GM23248 (cell line): ENCODE measurements around the gene SNRNP40.

Experiments
- EZH2 ChIP-seq: fragments of 200-600 bp; sonication (generic); IDR thresholded peaks from 2 replicates; pipeline ENCODE4 v1.6.1; 2018; ENCODE audit warnings: antibody characterized with exemption, mild to moderate bottlenecking; ENCODE audit not compliant: insufficient read depth, poor library complexity, severe bottlenecking
- EZH2phosphoT487 ChIP-seq: fragments of 200-600 bp; sonication (generic); IDR thresholded peaks from 2 replicates; pipeline ENCODE4 v1.6.1; 2018; ENCODE audit warnings: antibody characterized with exemption, moderate library complexity, mild to moderate bottlenecking, low read depth; ENCODE audit not compliant: insufficient read depth

- no peak for TF ChIP-seq EZH2
- TF ChIP-seq EZH2phosphoT487 = no peak
These were observed 23.0 kb downstream of the SNRNP40 start for GRCh38 chr1:31273619-31274018.
